PC-9 (cell line): ENCODE measurements around the gene TMEM141. TPM values are rescaled to one million over a fixed set of nuclear protein-coding genes. Genes with fewer than 3 reads are reported as not detected.

ENCODE experiments used
- BruUV-seq: library from RNA; stranded (reverse); fragments of 400-500 nt; replicated peaks from 2 replicates; lab custom pipeline; 2021; lab: Mats Ljungman, UMichigan
- CTCF ChIA-PET: fragments of 300-600 bp; sonication (Branson Sonifier 250); formaldehyde crosslinking; loops from one replicate; lab custom pipeline; 2022; ENCODE audit warnings: antibody characterized with exemption; lab: Charles Lee
- POLR2A ChIA-PET: fragments of 300-600 bp; sonication (Branson Sonifier 250); formaldehyde crosslinking; loops from one replicate; lab custom pipeline; 2022; ENCODE audit warnings: antibody characterized with exemption; ENCODE audit not compliant: unreplicated experiment; lab: Charles Lee
- DNase-seq, 2 experiments: peaks; one replicate each; pipeline versions ENCODE4 v3.0.0 to v3.0.0-alpha.2; 2015 to 2022; ENCODE audit warnings: mixed read lengths in 1 of 2
- H2AFZ ChIP-seq: fragments of 200-600 bp; sonication (generic); 2 replicates; pipeline ENCODE4 v1.8.1; 2017; ENCODE audit warnings: antibody characterized with exemption
- H3F3A ChIP-seq: fragments of 200-600 bp; sonication (generic); 2 replicates; pipeline ENCODE4 v1.8.1; 2017; ENCODE audit warnings: antibody characterized with exemption, mild to moderate bottlenecking, low read depth; ENCODE audit not compliant: insufficient read depth
- H3K27ac ChIP-seq: fragments of 200-600 bp; sonication (generic); 2 replicates; pipeline ENCODE4 v1.6.1; 2016; ENCODE audit warnings: mixed run types
- H3K27me3 ChIP-seq: fragments of 200-600 bp; sonication (generic); 2 replicates; pipeline ENCODE4 v1.6.1; 2016; ENCODE audit warnings: low read depth, mixed run types; ENCODE audit not compliant: insufficient read depth
- H3K36me3 ChIP-seq: fragments of 200-600 bp; sonication (generic); 2 replicates; pipeline ENCODE4 v1.6.1; 2016; ENCODE audit warnings: low read depth, mixed run types
- H3K4me1 ChIP-seq: fragments of 200-600 bp; sonication (generic); replicated peaks from 2 replicates; pipeline ENCODE4 v1.6.1; 2016; ENCODE audit warnings: mixed run types; ENCODE audit not compliant: insufficient read depth
- H3K4me2 ChIP-seq: fragments of 200-600 bp; sonication (generic); 2 replicates; pipeline ENCODE4 v1.6.1; 2017; ENCODE audit warnings: mixed run types
- H3K4me3 ChIP-seq: fragments of 200-600 bp; sonication (generic); 2 replicates; pipeline ENCODE4 v1.6.1; 2016; ENCODE audit warnings: mixed run types
- H3K79me2 ChIP-seq: fragments of 200-600 bp; sonication (generic); 2 replicates; pipeline ENCODE4 v1.6.1; 2017; ENCODE audit warnings: low read depth, mixed run types
- H3K9me2 ChIP-seq: fragments of 200-600 bp; sonication (generic); 2 replicates; pipeline ENCODE4 v1.8.1; 2017; ENCODE audit warnings: mild to moderate bottlenecking; ENCODE audit not compliant: insufficient read depth
- H3K9me3 ChIP-seq: fragments of 200-600 bp; sonication (generic); 2 replicates; pipeline ENCODE4 v1.8.1; 2016; ENCODE audit warnings: low read depth; ENCODE audit not compliant: insufficient read depth
- H4K20me1 ChIP-seq: fragments of 200-600 bp; sonication (generic); 2 replicates; pipeline ENCODE4 v1.8.1; 2017; ENCODE audit not compliant: insufficient read depth
- CTCF ChIP-seq: fragments of 200-600 bp; sonication (generic); conservative IDR thresholded peaks from 2 replicates; pipeline ENCODE4 v1.6.1; 2017; ENCODE audit warnings: mixed run types, antibody characterized with exemption, mild to moderate bottlenecking, moderate library complexity
- EZH2 ChIP-seq: fragments of 200-600 bp; sonication (generic); IDR thresholded peaks from 2 replicates; pipeline ENCODE4 v1.8.0; 2017; ENCODE audit warnings: antibody characterized with exemption, low read depth
- intact Hi-C: fragments of 100-400 bp; cut with micrococcal nuclease; formaldehyde crosslinking; loops from one replicate; pipeline ENCODE4 v1.10.0; 2022; ENCODE audit not compliant: unreplicated experiment
- total RNA-seq: library from RNA; stranded (reverse); gene quantifications from 2 replicates; pipeline ENCODE4 v1.2.3, GENCODE V29; 2021

Gene TMEM141
- total RNA-seq, 1 experiment from 2014 or later = 83.6 TPM

DNA sequence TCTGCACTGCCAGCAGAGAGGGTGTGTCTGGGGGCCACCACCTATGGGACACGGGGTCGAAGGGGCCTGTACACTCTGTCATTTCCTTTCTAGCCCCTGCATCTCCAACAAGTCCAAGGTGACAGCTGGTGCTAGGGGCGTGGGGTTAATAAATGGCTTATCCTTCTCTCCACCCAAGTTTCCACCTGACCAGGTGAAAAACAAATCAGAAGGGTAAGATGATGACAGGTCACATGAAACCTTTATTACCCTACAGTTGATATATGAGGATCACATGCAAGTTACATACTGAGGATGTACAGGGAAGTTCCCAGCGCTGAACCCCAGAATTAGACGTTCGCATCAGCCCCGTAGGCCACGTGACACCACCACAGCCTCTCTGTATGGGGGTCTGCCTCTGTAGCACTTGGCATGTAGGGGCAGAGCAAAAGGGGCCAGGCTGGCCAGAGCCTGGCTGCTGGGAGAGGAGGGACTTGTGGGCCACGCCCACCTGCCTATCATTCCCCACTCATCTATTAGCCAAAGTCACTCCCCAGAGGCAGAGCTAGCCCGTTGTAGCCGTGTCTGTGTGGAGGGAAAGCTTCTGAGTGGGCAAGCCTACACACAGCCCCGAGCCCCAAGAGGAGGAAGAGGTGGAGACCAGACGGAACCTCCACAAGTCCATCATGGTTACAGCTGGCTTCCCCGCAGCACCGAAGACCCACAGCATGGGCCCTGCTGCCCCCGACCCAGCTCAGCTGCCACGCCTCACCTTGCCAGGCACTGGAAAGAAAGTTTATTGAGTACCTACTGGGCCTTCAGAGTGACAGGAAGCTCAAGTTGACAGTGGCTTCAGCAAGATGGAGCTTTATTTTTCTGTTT is 2.2 kb downstream of the TMEM141 start:
- no peak for DNase-seq
- H3K4me3 ChIP-seq = no peak overlapping the region
- ChIA-PET POLR2A (interaction anchor here (0.5 kb wide), 1 partner anchor 423 kb away, joined by 5 read pairs; no protein-coding TSS in a partner anchor), CTCF (interaction anchor here (0.5 to 1.1 kb wide), 4 partner anchors 17 to 135 kb away, joined by 3 to 5 read pairs (median 4); no protein-coding TSS in a partner anchor)
- H4K20me1 ChIP-seq = peaks cover 14% of the 10 kb centered on the region
- no peaks in the 10 kb centered on the region for H3K27me3 ChIP-seq
- no peak overlapping the region for H3K4me2 ChIP-seq
- peaks cover 8% of the 10 kb centered on the region for H3K79me2 ChIP-seq
- no peaks in the 10 kb centered on the region for H3K9me3 ChIP-seq
- no peaks in the 10 kb centered on the region for H3K36me3 ChIP-seq
- intact Hi-C loops = loop anchor here (5.0 to 10.0 kb wide), 2 partner anchors 309 to 449 kb away; partner anchors contain the start of genes SEC16A and TUBB4B
- no peak overlapping the region for H3K27ac ChIP-seq
- no peak for TF ChIP-seq EZH2
- TF ChIP-seq CTCF = no peak
- H3F3A ChIP-seq = peaks cover 19% of the 10 kb centered on the region
- H3K9me2 ChIP-seq = no peaks in the 10 kb centered on the region
- BruUV-seq = no TSS peak
- H2AFZ ChIP-seq = no peak overlapping the region
- peaks cover 15% of the 10 kb centered on the region; the same call in 1 of the 2 replicates for H3K4me1 ChIP-seq

DNA sequence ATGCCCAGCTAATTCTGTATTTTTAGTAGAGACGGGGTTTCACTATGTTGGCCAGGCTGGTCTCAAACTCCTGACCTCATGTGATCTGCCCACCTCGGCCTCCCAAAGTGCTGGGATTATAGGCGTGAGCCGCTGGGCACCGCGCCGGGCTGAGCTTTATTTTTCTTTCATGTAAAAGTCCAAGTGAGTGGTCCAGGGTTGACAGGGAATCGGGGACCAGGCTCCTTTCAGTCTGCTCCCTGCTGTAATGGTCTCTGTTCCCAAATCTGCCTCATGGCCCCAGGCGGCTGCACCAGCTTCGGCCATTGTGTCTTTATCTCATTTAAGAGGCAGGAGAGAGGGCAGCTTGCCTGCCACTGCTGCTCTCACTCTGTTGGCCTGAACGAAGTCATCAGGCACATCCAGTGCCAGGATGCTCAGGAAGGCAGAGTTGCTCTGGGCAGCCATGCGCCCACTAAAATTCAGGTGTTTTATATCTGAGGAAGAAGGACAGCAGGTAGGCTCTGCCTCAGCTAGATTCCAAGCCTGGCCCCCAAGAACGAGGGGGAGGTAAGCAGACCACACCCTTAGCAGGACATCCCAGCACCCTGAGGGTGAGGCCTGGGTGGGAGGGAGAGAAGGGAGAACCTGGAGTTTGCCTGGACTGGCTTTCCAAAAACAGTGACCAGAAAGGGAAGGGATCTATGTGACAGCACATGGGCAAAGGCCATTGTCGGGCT is 3.3 kb downstream of the TMEM141 start:
- H3K9me3 ChIP-seq = no peaks in the 10 kb centered on the region
- no TSS peak for BruUV-seq
- H3K79me2 ChIP-seq = peaks cover 8% of the 10 kb centered on the region
- no peak overlapping the region for H3K4me2 ChIP-seq
- intact Hi-C loops = loop anchor here (5.0 to 10.0 kb wide), 2 partner anchors 310 to 448 kb away; partner anchors contain the start of genes SEC16A and TUBB4B
- POLR2A ChIA-PET = no interaction called here
- DNase-seq = no peak
- H3K9me2 ChIP-seq = no peaks in the 10 kb centered on the region
- H3K36me3 ChIP-seq = no peaks in the 10 kb centered on the region
- peaks cover 14% of the 10 kb centered on the region for H4K20me1 ChIP-seq
- CTCF ChIA-PET = interaction anchor here (1.1 kb wide), 1 partner anchor 18 kb away, joined by 5 read pairs; no protein-coding TSS in a partner anchor
- peaks cover 16% of the 10 kb centered on the region; the same call in 1 of the 2 replicates for H3K4me1 ChIP-seq
- peaks cover 15% of the 10 kb centered on the region for H3F3A ChIP-seq
- no peaks in the 10 kb centered on the region for H3K27me3 ChIP-seq
- H2AFZ ChIP-seq = no peak overlapping the region
- TF ChIP-seq EZH2 = no peak
- no peak for TF ChIP-seq CTCF
- no peak overlapping the region for H3K27ac ChIP-seq
- H3K4me3 ChIP-seq = no peak overlapping the region

DNA sequence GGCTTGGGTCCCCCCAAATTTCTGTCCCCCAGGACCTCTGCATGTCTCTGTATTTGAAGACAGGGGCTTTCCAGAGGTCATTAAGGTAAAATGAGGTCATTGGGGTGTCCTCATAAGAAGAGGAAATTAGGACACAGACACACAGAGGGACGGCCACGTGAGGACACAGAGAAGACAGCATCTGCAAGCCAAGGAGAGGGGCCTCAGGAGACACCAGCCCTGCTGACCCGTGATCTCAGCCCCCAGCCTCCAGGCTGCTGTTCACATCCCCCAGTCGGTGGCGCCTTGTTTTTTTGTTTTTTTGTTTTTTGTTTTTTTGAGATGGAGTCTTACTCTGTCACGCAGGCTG is 3.8 kb downstream of the TMEM141 start:
- Histone ChIP-seq H3K27ac (no peak overlapping the region), H3K4me2 (no peak overlapping the region), H2AFZ (no peak overlapping the region), H3K9me2 (no peaks in the 10 kb centered on the region), H3K79me2 (peaks cover 8% of the 10 kb centered on the region), H3K4me1 (peaks cover 19% of the 10 kb centered on the region; the same call in 1 of the 2 replicates), H3K36me3 (no peaks in the 10 kb centered on the region), H4K20me1 (peaks cover 14% of the 10 kb centered on the region), H3K9me3 (no peaks in the 10 kb centered on the region), H3K27me3 (no peaks in the 10 kb centered on the region), H3F3A (peaks cover 14% of the 10 kb centered on the region), H3K4me3 (no peak overlapping the region)
- ChIA-PET CTCF (no interaction called here), POLR2A (no interaction called here)
- TF ChIP-seq EZH2 = no peak
- TF ChIP-seq CTCF = no peak
- intact Hi-C loops = loop anchor here (5.0 to 10.0 kb wide), 2 partner anchors 310 to 447 kb away; partner anchors contain the start of genes SEC16A and TUBB4B
- no TSS peak for BruUV-seq
- DNase-seq = no peak
